CD14-positive monocyte (primary cell): ENCODE data around the gene LEKR1. TPM values are rescaled to one million over a fixed set of nuclear protein-coding genes. Genes with fewer than 3 reads are reported as not detected.
A peak's percentile ranks its signal among the peaks of the same experiment; 100 is the strongest.

Source experiments
- DNase-seq, 3 donors: peaks; one replicate each; pipeline ENCODE4 v3.0.0-alpha.2; 2011 to 2022
- H2AFZ ChIP-seq: 2 replicates; pipeline ENCODE4 v1.6.0; 2012; ENCODE audit warnings: mild to moderate bottlenecking, low read depth, low read length, inconsistent platforms; ENCODE audit not compliant: insufficient read depth, poor library complexity, severe bottlenecking
- H3K27ac ChIP-seq, 2 donors: 1 replicate in 1 of 2; 2 replicates in 1 of 2; pipeline ENCODE4 v1.5.1; 2012 to 2013; ENCODE audit warnings: low read length in 2 of 2, control low read depth in 1 of 2, inconsistent platforms in 1 of 2, low read depth in 1 of 2, mild to moderate bottlenecking in 1 of 2
- H3K27me3 ChIP-seq, 2 donors: one replicate each; pipeline versions ENCODE4 v1.6.0 to v1.6.1; 2011 to 2013; ENCODE audit warnings: low read length in 2 of 2; ENCODE audit not compliant: control insufficient read depth in 2 of 2, insufficient read depth in 2 of 2
- H3K36me3 ChIP-seq, 2 donors: replicated peaks in 1 of 2; 1 replicate in 1 of 2; 2 replicates in 1 of 2; pipeline versions ENCODE4 v1.5.1 to v1.6.1; 2012 to 2013; ENCODE audit warnings: low read length in 2 of 2, control low read depth in 1 of 2, inconsistent platforms in 1 of 2, mild to moderate bottlenecking in 1 of 2; ENCODE audit not compliant: insufficient read depth in 2 of 2, control insufficient read depth in 1 of 2
- H3K4me1 ChIP-seq, 2 donors: 1 replicate in 1 of 2; 2 replicates in 1 of 2; pipeline versions ENCODE4 v1.5.1 to v1.6.1; 2012 to 2013; ENCODE audit warnings: low read length in 2 of 2, control low read depth in 1 of 2, inconsistent platforms in 1 of 2, mild to moderate bottlenecking in 1 of 2, moderate library complexity in 1 of 2; ENCODE audit not compliant: insufficient read depth in 2 of 2, control insufficient read depth in 1 of 2
- H3K4me2 ChIP-seq: replicated peaks from 2 replicates; pipeline ENCODE3; 2012; ENCODE audit warnings: low read length, moderate library complexity, mild to moderate bottlenecking; ENCODE audit not compliant: poor library complexity, severe bottlenecking; ENCODE audit errors: extremely low read depth
- H3K4me3 ChIP-seq, 3 experiments: fragments of 200-600 bp in 1 of 3; sonication (generic) in 1 of 3; replicated peaks in 1 of 3; 1 replicate in 2 of 3; 2 replicates in 1 of 3; pipeline ENCODE4 v1.5.1; 2011 to 2013; ENCODE audit warnings: low read length in 3 of 3, mild to moderate bottlenecking in 3 of 3, control low read depth in 2 of 3, low read depth in 2 of 3, inconsistent platforms in 1 of 3, moderate library complexity in 1 of 3
- H3K79me2 ChIP-seq: 2 replicates; pipeline ENCODE4 v1.6.0; 2012; ENCODE audit warnings: mild to moderate bottlenecking, control low read depth, inconsistent platforms, low read length, moderate library complexity; ENCODE audit not compliant: insufficient read depth
- H3K9ac ChIP-seq: 2 replicates; pipeline ENCODE4 v1.6.0; 2017; ENCODE audit warnings: low read length, mild to moderate bottlenecking; ENCODE audit not compliant: insufficient read depth, poor library complexity, severe bottlenecking
- H3K9me3 ChIP-seq, 2 donors: replicated peaks in 1 of 2; 1 replicate in 1 of 2; 2 replicates in 1 of 2; pipeline versions ENCODE4 v1.5.1 to v1.6.1; 2012 to 2013; ENCODE audit warnings: low read length in 2 of 2, control low read depth in 1 of 2; ENCODE audit not compliant: control insufficient read depth in 1 of 2, insufficient read depth in 1 of 2
- H4K20me1 ChIP-seq: 2 replicates; pipeline ENCODE4 v1.6.0; 2012; ENCODE audit warnings: mild to moderate bottlenecking, low read length, control low read depth, moderate library complexity; ENCODE audit not compliant: insufficient read depth
- H3K27ac Mint-ChIP-seq, 7 donors: one replicate each; pipeline ENCODE4 v1.8.0; 2020; ENCODE audit warnings: mild to moderate bottlenecking in 7 of 7, mixed read lengths in 7 of 7, moderate library complexity in 6 of 7, inconsistent platforms in 2 of 7
- H3K27me3 Mint-ChIP-seq, 3 donors: one replicate each; pipeline ENCODE4 v1.8.0; 2021 to 2022; ENCODE audit warnings: low read depth in 3 of 3, mild to moderate bottlenecking in 3 of 3, mixed read lengths in 3 of 3, moderate library complexity in 3 of 3, inconsistent platforms in 1 of 3
- H3K36me3 Mint-ChIP-seq, 2 donors: one replicate each; pipeline ENCODE4 v1.8.0; 2020; ENCODE audit warnings: mixed read lengths in 2 of 2, inconsistent platforms in 1 of 2, mild to moderate bottlenecking in 1 of 2
- H3K4me1 Mint-ChIP-seq: one replicate; pipeline ENCODE4 v1.8.0; 2020; ENCODE audit warnings: mild to moderate bottlenecking, mixed read lengths
- H3K4me3 Mint-ChIP-seq, 2 donors: one replicate each; pipeline ENCODE4 v1.8.0; 2020; ENCODE audit warnings: mild to moderate bottlenecking in 2 of 2, mixed read lengths in 2 of 2, moderate library complexity in 1 of 2
- H3K9me3 Mint-ChIP-seq, 7 donors: one replicate each; pipeline ENCODE4 v1.8.0; 2020 to 2022; ENCODE audit warnings: mixed read lengths in 7 of 7, mild to moderate bottlenecking in 6 of 7, moderate library complexity in 6 of 7, inconsistent platforms in 2 of 7
- WGBS: methylation state at CpG from one replicate; pipeline ENCODE4 v1.1.5; 2013; ENCODE audit warnings: missing lambda C conversion rate; ENCODE audit not compliant: insufficient coverage; 5-methylcytosine and 5-hydroxymethylcytosine counted together
- intact Hi-C, 2 donors: fragments of 100-400 bp; cut with micrococcal nuclease; formaldehyde crosslinking; loops; one replicate each; pipeline versions ENCODE4 v1.15.0 to v1.15.1; 2023
- polyA plus RNA-seq, 3 donors: library from polyadenylated mRNA; depleted of rRNA in 1 of 3; unstranded in 2 of 3; stranded (reverse) in 1 of 3; fragments of 300-500 nt in 2 of 3; fragments of >200 nt in 1 of 3; fragmentation: Illumina TruSeq in 2 of 3; gene quantifications; 1 replicate in 2 of 3; 2 replicates in 1 of 3; pipeline ENCODE4 v1.2.3, GENCODE V29; 2012 to 2021
- TF ChIP-seq, protein P1 (sequence below): fragments of 200-600 bp; IDR thresholded peaks from one replicate; pipeline ENCODE4 v1.8.0; 2022; ENCODE audit warnings: antibody characterized with exemption, mild to moderate bottlenecking

Gene LEKR1
- polyA plus RNA-seq, 3 donors = 0.51 to 0.80 TPM; not detected in 1

DNA sequence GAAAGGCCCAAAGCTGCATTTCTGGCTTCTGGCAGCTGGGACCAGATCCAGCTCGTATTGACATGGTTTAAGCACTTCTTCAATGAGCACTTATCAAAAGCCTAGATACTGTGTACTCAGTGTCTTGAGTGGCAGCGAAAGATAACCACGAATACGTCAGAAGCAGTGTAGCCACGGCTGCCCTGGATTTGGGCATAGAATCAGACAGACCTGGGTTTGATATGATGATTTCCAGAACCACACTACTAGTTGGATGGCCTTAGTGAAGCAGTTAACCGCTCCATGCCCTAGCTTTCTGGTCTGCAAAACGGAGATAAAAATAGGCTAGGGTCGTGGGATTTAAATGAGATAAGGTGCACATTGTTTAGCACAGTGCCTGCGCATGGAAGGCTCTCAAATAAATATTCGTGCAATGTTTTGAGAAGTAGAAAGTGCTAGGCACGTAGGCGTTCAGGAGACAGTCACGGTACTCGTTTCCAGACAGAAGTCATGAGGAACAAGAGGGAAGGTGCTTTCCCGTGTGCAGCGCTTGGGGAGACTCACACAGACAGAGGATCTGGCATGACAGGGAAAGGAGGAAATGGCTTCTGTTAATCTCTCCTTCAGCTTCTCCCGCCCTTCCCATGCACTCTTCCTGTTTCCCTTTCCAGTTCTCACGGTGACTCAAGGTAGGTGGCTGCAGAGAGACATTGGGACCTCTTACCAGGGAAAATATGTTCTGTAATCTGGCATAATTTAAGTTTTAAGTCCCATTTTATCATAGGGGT lies 263.5 kb downstream of the LEKR1 start:
- Histone ChIP-seq H3K9me3 (no peaks in the 10 kb centered on the region), H3K9ac (peak overlapping the region; percentile 87), H3K4me2 (peak overlapping the region; percentile 83), H3K27me3 (peaks cover 0 to 6% of the 10 kb centered on the region in 2 donors), H4K20me1 (no peaks in the 10 kb centered on the region), H3K4me1 (peaks cover 33 to 36% of the 10 kb centered on the region in 2 donors), H3K27ac (peak overlapping the region; percentile 83 to 98), H3K4me3 (peak overlapping the region; percentile 48 to 80 (median 77)), H3K79me2 (no peaks in the 10 kb centered on the region), H2AFZ (peak overlapping the region; percentile 90), H3K36me3 (no peaks in the 10 kb centered on the region)
- no peaks in the 10 kb centered on the region for H3K36me3 Mint-ChIP-seq
- peak overlapping the region; percentile 81 to 90 for H3K4me3 Mint-ChIP-seq
- intact Hi-C loops = loop anchor here in 1 of 2 donors (5.0 to 10.0 kb wide), 3 partner anchors 38 to 537 kb away; partner anchors contain the start of gene TIPARP
- H3K27ac Mint-ChIP-seq = peak overlapping the region; percentile 87 to 94 (median 91)
- H3K27me3 Mint-ChIP-seq = peaks cover 6 to 11% (median 6%) of the 10 kb centered on the region in 3 donors
- no peaks in the 10 kb centered on the region for H3K9me3 Mint-ChIP-seq
- TF ChIP-seq, protein P1, sequence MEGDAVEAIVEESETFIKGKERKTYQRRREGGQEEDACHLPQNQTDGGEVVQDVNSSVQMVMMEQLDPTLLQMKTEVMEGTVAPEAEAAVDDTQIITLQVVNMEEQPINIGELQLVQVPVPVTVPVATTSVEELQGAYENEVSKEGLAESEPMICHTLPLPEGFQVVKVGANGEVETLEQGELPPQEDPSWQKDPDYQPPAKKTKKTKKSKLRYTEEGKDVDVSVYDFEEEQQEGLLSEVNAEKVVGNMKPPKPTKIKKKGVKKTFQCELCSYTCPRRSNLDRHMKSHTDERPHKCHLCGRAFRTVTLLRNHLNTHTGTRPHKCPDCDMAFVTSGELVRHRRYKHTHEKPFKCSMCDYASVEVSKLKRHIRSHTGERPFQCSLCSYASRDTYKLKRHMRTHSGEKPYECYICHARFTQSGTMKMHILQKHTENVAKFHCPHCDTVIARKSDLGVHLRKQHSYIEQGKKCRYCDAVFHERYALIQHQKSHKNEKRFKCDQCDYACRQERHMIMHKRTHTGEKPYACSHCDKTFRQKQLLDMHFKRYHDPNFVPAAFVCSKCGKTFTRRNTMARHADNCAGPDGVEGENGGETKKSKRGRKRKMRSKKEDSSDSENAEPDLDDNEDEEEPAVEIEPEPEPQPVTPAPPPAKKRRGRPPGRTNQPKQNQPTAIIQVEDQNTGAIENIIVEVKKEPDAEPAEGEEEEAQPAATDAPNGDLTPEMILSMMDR = no peak
- peaks cover 34% of the 10 kb centered on the region for H3K4me1 Mint-ChIP-seq
- peak; percentile 88 to 98 (median 94) for DNase-seq
- 18% methylated on average over 11 of the region's 18 CpGs for WGBS

DNA sequence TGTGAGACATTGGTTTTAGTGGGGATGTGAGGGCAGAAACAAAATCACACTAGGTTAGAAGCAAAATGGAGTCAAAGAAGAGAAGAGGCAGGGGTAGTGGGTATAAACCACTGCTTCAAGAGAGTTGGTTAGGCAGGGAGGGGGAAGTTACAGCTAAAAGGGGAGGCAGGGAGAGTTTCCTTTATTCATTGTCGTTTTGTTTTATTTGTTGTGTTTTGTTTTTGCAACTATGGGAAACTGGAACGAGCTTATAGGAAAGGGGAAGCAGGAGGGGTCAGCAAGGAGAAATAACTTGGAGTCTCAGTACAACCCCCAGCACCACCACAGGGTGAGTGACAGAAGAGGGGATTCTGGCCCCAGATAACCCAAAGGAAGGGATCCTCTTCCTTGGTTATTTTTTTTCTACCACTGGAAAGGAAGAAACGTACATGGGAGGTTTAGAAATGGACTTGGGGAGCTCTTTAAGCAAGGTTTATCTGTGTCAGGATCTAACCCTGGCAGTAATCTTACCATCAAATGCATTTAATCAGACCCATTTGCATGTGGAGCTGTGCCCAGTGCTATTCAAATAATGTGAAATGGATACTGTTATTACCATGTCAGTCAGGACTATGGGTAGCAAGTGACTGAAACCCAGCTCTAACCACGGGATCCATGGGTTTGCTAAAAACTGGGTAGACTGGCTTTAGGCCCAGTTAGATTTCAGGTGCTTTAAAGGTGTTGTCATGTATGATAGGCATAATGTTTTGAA lies 265.1 kb downstream of the LEKR1 start:
- Histone ChIP-seq H3K4me3 (no peak overlapping the region), H3K27ac (peak overlapping the region in 1 of 2 donors; percentile 98), H2AFZ (no peak overlapping the region), H3K79me2 (no peaks in the 10 kb centered on the region), H3K9ac (peak overlapping the region; percentile 35), H4K20me1 (no peaks in the 10 kb centered on the region), H3K4me1 (peaks cover 33 to 36% of the 10 kb centered on the region in 2 donors), H3K27me3 (peaks cover 0 to 6% of the 10 kb centered on the region in 2 donors), H3K9me3 (no peaks in the 10 kb centered on the region), H3K4me2 (no peak overlapping the region), H3K36me3 (no peaks in the 10 kb centered on the region)
- peaks cover 6 to 14% (median 11%) of the 10 kb centered on the region in 3 donors for H3K27me3 Mint-ChIP-seq
- WGBS = 100% methylated on average over 1 of the region's 4 CpGs
- TF ChIP-seq, protein P1 = no peak
- H3K4me1 Mint-ChIP-seq = peaks cover 34% of the 10 kb centered on the region
- no peaks in the 10 kb centered on the region for H3K36me3 Mint-ChIP-seq
- peak; percentile 61 to 80 (median 71) for DNase-seq
- peak overlapping the region; percentile 10 to 88 (median 47) for H3K27ac Mint-ChIP-seq
- H3K4me3 Mint-ChIP-seq = peak overlapping the region in 1 of 2 donors; percentile 12
- H3K9me3 Mint-ChIP-seq = no peaks in the 10 kb centered on the region
- intact Hi-C loops = no loop called here
